Measurements from ENCODE around the gene WWTR1. TPM values are rescaled to one million over a fixed set of nuclear protein-coding genes. Genes with fewer than 3 reads are reported as not detected.

WWTR1 gene
- total RNA-seq, 1 donor from 2014 or later, result 282 TPM

DNA sequence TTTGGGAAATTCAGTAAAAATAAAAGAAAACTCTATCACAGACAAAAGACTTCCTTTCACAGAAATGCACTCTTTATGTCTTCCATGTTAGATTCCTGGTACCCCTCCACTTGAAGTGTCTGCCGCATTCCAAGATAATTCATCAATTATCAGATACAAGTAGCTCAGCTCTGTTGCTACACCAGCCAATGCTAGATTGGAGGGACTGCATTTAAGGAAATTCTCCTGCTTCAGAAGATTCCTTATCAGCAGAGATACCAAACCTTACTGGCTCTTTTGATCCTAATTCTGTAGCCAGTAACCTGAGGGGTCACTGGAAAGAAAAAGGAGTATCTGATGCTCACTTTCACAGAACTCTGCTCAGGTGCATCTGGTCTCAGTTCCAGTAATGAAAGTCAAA, 119.5 kb downstream of the WWTR1 start:
- Histone ChIP-seq H3K27ac (no peak overlapping the region), H3K36me3 (peaks cover 7 to 8% of the 10 kb centered on the region in 2 donors), H3K9me3 (no peaks in the 10 kb centered on the region), H3K27me3 (no peaks in the 10 kb centered on the region), H3K4me3 (no peak overlapping the region), H3K4me1 (peaks cover 0 to 53% of the 10 kb centered on the region in 2 donors)
- no peak for TF ChIP-seq CTCF (IDR thresholded peaks at IDR 0.05)
- no peak for DNase-seq (ENCODE audit: low spot score in 2 of 2)
- intact Hi-C loops (cut with DNase I), result no loop called here

DNA sequence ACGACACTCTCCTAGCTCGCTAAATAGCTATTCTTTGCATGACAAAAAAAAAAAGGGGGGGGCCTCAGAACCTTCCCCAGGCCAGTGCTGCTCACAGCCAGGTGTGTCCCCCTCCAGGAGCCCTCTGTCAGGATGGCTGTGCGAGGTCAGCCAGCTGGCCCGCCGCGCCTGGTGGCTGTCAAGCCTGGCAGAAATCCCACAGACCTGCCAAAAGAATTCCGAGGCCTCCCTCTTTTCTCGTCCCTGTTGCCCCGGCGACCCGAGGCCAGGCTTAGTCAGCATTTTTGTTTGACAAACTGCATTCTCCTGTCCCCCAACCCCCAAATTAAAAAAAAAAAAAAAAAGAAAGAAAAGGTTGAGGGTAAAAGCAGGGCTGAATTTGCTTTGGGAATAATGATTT, 121.4 kb downstream of the WWTR1 start:
- peak in 1 of 2 donors; percentile 69 for DNase-seq (ENCODE audit: low spot score in 2 of 2)
- intact Hi-C loops (cut with DNase I), result no loop called here
- Histone ChIP-seq H3K4me3 (peak overlapping the region in 1 of 2 donors; percentile 18), H3K27me3 (no peaks in the 10 kb centered on the region), H3K4me1 (peaks cover 0 to 59% of the 10 kb centered on the region in 2 donors), H3K27ac (peak overlapping the region; percentile 37 to 47), H3K36me3 (no peaks in the 10 kb centered on the region), H3K9me3 (no peaks in the 10 kb centered on the region)
- no peak for TF ChIP-seq CTCF (IDR thresholded peaks at IDR 0.05)

DNA sequence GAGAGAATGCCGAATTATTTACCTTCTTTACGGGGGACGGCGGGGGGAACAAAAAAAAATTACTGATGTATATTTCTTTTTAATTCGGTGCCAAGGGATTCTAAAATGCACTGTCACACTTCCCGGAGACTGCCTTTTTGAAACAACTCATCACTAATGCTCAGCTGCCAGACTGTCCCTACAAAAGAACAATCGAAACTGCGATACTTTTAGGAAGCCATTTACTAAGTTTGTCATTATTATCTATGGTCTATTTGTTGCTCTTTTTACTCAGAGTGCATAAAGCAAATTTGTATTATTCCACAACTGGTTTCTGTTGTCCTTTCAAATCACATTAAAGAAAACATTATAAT, 122.5 kb downstream of the WWTR1 start:
- no peaks in the 10 kb centered on the region for H3K9me3 ChIP-seq
- DNase-seq (ENCODE audit: low spot score in 2 of 2), result no peak
- no peaks in the 10 kb centered on the region for H3K27me3 ChIP-seq
- H3K4me1 ChIP-seq, result peaks cover 0 to 65% of the 10 kb centered on the region in 2 donors
- peak overlapping the region; percentile 66 to 82 for H3K27ac ChIP-seq
- no peak for TF ChIP-seq CTCF (IDR thresholded peaks at IDR 0.05)
- no peaks in the 10 kb centered on the region for H3K36me3 ChIP-seq
- no peak overlapping the region for H3K4me3 ChIP-seq
- intact Hi-C loops (cut with DNase I), result no loop called here

DNA sequence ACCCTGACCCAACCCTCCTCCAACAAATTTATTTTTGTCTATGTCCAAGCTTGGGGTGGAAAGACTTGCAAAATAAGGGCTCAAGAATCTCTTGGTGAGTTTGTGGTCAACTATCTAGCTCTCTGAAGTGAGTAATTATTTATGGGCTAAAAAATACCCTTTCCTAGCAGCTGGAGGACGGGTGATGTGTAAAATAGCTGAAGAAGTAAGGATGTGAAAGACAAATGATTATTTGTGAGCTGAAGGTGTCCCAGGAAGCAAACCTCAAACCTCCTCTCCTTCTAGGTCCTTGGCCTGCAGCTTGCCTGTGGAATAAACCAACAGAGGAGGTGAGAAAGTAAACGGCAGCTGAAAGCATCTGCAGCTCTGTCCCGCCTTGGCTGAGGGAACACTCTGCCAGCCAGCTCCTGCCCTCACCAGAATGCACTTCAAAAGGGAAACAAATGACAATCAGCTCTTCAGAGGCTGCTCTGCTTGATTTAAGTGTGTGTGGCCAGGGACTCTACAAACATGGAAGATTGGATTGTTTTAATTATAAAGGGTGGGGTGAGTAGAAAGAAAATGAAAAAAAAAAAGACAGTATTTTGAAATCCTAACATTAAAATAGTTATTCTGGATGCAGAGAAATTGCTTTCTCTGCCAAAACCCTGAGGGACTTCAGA, 123.0 kb downstream of the WWTR1 start:
- intact Hi-C loops (cut with DNase I), result loop anchor here (5.0 kb wide), 2 partner anchors 42 to 122 kb away; partner anchors contain the start of gene WWTR1
- no peaks in the 10 kb centered on the region for H3K36me3 ChIP-seq
- H3K9me3 ChIP-seq, result no peaks in the 10 kb centered on the region
- no peaks in the 10 kb centered on the region for H3K27me3 ChIP-seq
- peak overlapping the region; percentile 66 to 82 for H3K27ac ChIP-seq
- peaks cover 0 to 62% of the 10 kb centered on the region in 2 donors for H3K4me1 ChIP-seq
- H3K4me3 ChIP-seq, result no peak overlapping the region
- TF ChIP-seq CTCF (IDR thresholded peaks at IDR 0.05), result no peak
- no peak for DNase-seq (ENCODE audit: low spot score in 2 of 2)

GRCh38 chr3:149534082-149534481, 123.7 kb downstream of the WWTR1 start:
- H3K4me1 ChIP-seq, result peaks cover 0 to 58% of the 10 kb centered on the region in 2 donors
- no peaks in the 10 kb centered on the region for H3K27me3 ChIP-seq
- intact Hi-C loops (cut with DNase I), result loop anchor here (5.0 kb wide), 2 partner anchors 43 to 123 kb away; partner anchors contain the start of gene WWTR1

More at GRCh38 chr3:149534082-149534481, 123.7 kb downstream of the WWTR1 start:
- DNase-seq (ENCODE audit: low spot score in 2 of 2), result no peak
- Histone ChIP-seq H3K36me3 (no peaks in the 10 kb centered on the region), H3K4me3 (no peak overlapping the region), H3K27ac (peak overlapping the region; percentile 66 to 82), H3K9me3 (no peaks in the 10 kb centered on the region)
- TF ChIP-seq CTCF (IDR thresholded peaks at IDR 0.05), result no peak

All from ascending aorta (tissue), 2 donors.